NCI-H1092 treated with DMSO at 0.1 percent for 48 hours (cell line): Measurements from ENCODE around the gene CNTFR.

Source experiments
- DNase-seq: peaks from one replicate; lab custom pipeline; 2025; lab: John Stamatoyannopoulos, UW

CNTFR gene

DNA sequence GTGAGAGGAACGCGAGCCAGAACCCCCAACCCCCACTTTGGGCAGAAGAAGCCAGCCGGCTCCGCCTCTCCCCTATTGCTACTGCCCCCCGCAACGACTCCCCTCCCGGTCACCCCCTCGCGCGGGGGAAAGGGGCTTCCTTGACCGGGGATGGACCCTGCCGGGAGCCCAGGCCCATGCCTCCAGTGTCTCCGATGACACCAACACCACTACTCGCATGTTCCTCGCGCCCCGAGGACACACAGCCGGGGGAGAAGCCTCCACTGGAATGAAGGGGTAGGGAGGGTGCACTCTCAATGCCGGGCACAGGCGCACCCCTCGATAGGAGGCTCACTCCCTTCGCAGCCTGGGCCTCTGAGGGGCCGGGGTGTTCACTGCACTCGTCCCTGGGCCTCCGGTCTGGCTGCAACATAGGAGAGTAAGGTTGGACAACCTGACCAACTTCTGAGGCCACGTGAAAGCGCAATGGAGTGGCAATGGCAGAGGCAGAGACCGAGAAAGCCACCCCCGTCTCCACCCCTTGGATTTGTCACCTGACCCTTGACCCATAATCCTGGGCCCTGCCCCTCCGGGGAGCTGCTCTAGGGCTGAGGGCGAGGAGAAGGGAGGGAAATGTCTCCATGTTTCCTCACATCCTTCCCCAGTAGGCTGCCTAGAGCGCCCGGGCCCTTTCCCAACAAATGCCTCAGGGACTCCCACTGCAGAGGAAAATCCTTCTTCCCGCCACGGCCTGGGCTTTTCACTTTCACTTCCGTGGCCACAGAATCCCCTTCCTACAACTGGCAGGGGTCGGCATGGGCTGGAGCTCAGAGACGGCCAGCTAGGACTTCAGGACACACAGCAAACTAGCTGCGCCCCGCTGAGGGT is 1.1 kb upstream of the CNTFR start:
- no peak for DNase-seq

DNA sequence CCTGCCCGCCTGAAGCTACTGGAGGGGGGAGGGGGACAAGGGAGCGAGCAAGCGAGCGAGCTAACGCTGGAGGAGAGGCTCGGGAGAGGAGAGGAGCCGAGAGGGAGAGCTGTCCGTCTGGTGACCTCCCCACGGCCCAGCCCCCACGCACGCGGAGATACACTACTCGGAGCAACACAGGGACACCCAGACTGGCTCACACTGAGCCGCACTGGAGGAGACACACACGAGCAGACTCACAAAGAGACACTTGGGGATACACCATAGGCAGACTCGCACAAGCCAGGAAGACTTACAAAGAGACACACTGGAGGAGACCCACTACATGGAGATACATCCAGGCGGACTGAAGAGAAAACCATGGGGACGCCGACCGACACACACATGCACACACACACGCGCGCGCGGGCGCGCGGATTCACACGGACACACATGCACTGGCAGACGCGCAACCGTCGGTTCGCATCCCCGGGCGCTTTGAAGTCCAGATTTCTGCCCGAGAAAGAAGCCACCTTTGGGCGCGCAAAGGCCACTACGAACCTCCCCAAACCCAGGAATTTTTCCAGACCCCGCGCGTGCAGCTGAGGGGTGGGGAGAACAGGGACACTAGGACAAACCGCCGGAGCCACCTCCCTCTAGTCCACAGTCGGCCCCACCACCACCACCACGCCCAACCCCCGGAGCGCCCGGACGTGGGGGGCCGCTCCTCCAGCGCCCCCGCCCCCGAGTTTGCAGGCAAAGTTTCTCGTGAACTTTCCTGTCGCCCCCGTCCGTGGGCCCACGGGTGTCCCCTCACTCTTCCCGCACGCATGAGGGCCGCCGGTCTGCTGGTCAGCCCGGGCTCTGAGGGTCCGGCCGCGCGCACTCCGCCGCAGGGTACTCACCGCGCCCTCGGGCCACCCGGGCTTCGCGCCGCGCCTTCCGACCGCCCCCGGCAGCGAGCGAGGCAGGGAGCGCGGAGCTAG is 571 bp downstream of the CNTFR start:
- DNase-seq = peak; percentile 49

DNA sequence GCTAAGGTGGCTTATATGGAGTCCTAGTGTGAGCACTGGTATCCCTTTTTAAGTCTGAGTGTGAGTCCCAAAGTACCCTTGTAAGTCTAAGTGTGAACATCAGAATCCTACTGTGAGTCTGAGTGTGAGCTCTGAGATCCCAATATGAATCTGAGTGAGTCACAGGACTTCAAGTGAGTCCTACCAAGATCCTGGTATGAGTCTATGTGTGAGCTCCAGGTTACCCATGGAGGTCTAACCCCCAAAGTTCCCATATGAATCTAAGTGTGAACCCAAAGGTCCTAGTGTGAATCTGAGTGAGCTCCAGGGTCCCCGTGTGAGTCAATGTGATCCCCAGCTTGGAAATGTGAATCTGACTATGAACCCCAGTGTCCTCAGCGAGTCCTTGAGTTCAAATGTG is 2.3 kb downstream of the CNTFR start:
- DNase-seq = no peak

- no peak for DNase-seq
These were observed 3.4 kb downstream of the CNTFR start for GRCh38 chr9:34585946-34586669.

- DNase-seq = no peak
These were observed 4.6 kb downstream of the CNTFR start for GRCh38 chr9:34584970-34585369.

GRCh38 chr9:34582787-34583186 is 6.7 kb downstream of the CNTFR start:
- DNase-seq = no peak

GRCh38 chr9:34581318-34581717 is 8.2 kb downstream of the CNTFR start:
- no peak for DNase-seq

DNA sequence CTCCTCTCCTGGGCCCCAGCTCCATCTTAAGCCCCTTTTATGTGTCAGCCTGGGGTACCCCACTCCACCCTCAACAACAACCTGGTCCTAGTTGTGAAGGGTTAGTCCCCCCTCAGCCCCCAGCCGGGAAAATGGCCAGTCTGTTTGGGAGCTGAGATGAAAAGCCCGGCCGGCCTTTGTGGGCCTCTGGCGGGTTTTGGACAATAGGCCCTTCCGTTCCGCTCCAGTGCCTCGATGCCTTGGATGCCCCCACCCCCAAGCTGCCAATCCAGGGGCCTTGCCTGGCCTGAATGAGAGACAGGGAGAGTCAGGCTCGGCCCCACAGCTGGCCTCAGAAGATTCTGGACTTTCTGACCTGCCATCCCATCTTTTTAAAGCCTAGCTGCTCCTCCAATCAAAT is 9.2 kb downstream of the CNTFR start:
- peak; percentile 81 for DNase-seq

GRCh38 chr9:34579808-34580163 is 9.7 kb downstream of the CNTFR start:
- DNase-seq = peak; percentile 54

- DNase-seq = peak; percentile 73
These were observed 10.3 kb downstream of the CNTFR start for GRCh38 chr9:34579104-34579807.

GRCh38 chr9:34578241-34579103 is 11.1 kb downstream of the CNTFR start:
- DNase-seq = peak; percentile 59

GRCh38 chr9:34577400-34578240 is 11.9 kb downstream of the CNTFR start:
- peak; percentile 58 for DNase-seq

DNA sequence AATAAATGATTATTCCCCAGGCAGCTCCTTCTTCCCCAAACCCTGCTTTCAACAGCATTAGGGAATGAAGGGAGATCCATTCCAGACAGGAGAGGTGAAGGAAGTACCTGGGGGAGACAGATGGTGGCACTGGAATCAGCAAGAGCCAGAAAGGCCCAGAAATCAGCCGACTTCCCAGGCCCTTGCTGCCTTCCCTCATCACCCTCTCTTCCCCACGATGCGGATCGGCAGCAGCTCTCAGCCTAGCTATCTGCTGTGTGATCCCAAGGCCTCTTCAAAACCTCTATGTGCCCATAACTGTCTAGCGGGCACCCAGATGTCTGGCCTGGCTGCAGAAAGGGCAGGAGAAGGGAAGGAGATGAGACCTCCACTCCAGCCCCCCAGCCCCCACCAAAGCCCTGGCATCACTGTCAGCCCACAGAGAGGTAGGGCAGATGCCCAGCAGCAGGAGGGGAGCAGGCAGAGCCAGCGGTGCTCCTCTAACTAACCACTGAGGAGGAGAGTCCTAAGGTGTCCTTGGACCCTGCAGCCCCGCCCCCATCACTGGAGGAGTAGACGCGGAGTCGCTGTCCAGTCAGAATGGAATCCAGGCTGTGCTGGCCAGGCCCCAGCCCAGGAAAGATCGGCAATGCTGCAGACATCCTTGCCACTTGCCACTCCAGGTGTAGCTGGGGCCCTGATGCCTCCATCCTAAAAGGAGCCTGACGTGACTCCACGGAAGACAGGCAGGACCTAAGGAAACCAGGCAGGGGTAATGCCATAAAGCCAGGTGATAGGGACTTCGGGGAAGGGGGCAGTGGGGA is 12.7 kb downstream of the CNTFR start:
- no peak for DNase-seq

DNA sequence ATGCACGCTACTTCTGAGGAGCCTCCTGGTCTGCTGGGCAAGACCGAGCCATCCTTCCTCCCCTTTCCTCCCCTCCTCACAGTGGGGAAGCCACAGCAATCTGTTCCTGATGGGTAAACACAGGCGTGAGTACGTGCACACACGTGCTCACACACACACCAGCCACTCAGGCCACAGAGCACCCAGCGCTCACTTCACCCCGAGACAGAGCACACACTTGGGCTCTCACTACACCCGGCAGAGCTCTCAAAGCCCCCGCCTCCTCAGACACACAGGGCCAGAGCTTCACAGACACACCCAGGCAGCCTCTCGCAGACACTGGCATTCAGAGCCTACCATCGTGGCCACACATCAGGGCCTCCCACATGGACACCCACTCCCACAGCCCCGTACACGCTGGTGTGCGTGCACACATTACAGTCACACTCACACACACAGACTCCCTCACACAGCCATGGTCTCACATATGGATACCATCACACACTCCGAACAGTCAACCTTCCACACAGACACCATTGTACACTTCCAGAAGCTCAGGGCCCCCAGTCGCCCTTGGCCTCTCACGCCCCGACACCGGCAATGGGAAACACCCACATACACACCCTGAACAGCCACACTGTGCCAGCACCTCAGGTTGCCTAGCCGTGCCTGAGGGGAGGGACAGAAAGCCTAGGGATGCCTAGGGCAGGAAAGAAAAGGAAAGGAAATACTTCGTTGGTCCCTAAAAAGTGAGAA is 13.5 kb downstream of the CNTFR start:
- no peak for DNase-seq

DNA sequence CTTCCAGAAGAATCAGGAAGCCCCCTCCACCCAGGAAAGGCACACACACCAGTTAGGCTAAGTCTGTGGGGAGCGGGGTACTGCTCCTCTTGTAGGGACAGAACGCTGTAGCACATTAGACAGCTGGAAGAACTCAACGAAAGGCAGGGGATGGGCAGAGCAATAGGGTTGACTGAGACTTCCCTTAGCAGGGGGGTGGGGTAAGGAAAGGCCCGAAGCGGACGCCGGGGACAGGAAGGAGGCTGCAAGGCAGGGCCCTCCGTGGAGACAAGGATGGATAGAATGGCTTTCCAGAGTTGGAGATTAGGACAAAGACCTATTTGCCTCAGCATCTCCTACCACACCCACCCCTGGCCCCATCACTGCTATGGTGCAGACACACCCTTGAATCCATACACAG is 14.3 kb downstream of the CNTFR start:
- no peak for DNase-seq

- DNase-seq = no peak
These were observed 15.0 kb downstream of the CNTFR start for GRCh38 chr9:34574571-34574970.

DNA sequence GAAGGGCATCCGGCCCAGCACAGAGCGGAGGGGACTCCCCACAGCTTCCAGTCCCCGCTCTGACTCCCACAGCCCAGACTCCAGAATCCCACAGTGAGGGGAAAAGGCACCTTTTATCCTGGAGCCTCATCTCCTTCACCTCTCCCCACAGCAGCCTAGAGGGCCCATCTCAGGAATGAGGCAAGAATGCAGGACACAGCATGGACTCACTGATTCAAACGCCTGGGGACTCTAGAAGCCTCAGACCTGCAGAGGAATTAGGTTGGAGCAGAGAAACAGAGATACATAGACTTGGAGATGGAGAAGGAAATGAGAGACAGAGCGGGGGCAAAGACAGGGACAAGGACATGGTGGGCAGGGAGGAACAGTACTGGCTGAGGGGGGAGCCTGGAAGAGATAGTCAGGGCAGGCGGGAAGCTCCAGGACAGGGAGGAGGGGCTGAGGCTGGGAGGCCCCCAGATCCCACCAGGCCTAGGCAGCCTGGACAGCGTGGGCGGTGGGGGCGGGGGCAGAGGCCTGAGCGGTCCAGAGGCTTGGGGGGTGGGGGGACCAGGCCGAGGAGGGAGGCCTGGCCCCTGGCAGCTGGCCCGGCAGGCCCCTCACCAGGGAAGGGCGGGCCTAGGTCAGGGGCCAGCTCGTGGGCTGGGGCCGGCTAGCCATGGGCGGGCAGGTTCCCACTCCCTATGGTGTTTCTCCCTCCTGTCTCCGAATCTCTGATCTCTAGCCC is 15.8 kb downstream of the CNTFR start:
- DNase-seq = no peak

GRCh38 chr9:34572628-34573027 is 16.9 kb downstream of the CNTFR start:
- DNase-seq = no peak
